Ectodermal cell (in vitro differentiated cells): ENCODE results near the gene STAC2.

ENCODE experiments used
- H3K27ac ChIP-seq: 2 replicates; pipeline ENCODE4 v1.7.0; 2013; ENCODE audit warnings: mild to moderate bottlenecking, low read depth, low read length; ENCODE audit not compliant: insufficient read depth, poor library complexity, severe bottlenecking
- H3K27me3 ChIP-seq: 2 replicates; pipeline ENCODE4 v1.7.0; 2013; ENCODE audit warnings: mild to moderate bottlenecking, low read length; ENCODE audit not compliant: insufficient read depth, control insufficient read depth, poor library complexity, severe bottlenecking
- H3K36me3 ChIP-seq: one replicate; pipeline ENCODE4 v1.7.0; 2013; ENCODE audit warnings: low read length; ENCODE audit not compliant: control insufficient read depth, insufficient read depth
- H3K4me1 ChIP-seq: one replicate; pipeline ENCODE4 v1.7.0; 2013; ENCODE audit warnings: low read length; ENCODE audit not compliant: control insufficient read depth, insufficient read depth
- H3K4me3 ChIP-seq: 2 replicates; pipeline ENCODE4 v1.7.0; 2013; ENCODE audit warnings: low read depth, low read length, control low read depth; ENCODE audit not compliant: insufficient read depth
- H3K9me3 ChIP-seq: 2 replicates; pipeline ENCODE4 v1.7.0; 2013; ENCODE audit warnings: mild to moderate bottlenecking, low read length, moderate library complexity; ENCODE audit not compliant: control insufficient read depth
- WGBS, 2 experiments: methylation state at CpG; one replicate each; pipeline ENCODE4 v1.1.7; 2013; ENCODE audit warnings: missing lambda C conversion rate in 2 of 2; 5-methylcytosine and 5-hydroxymethylcytosine counted together

Gene STAC2

GRCh38 chr17:39223907-39224777, 1.6 kb downstream of the STAC2 start:
- H3K9me3 ChIP-seq, result no peaks in the 10 kb centered on the region
- H3K36me3 ChIP-seq, result no peaks in the 10 kb centered on the region
- H3K4me3 ChIP-seq, result no peak overlapping the region
- peaks cover 9% of the 10 kb centered on the region for H3K4me1 ChIP-seq
- no peak overlapping the region for H3K27ac ChIP-seq
- H3K27me3 ChIP-seq, result peaks cover 63% of the 10 kb centered on the region
- WGBS, 2 experiments, result 16 to 19% methylated on average over 33 of the region's 33 CpGs

GRCh38 chr17:39222866-39223834, 2.6 kb downstream of the STAC2 start:
- peaks cover 73% of the 10 kb centered on the region for H3K27me3 ChIP-seq
- H3K27ac ChIP-seq, result no peak overlapping the region
- H3K36me3 ChIP-seq, result no peaks in the 10 kb centered on the region
- peaks cover 9% of the 10 kb centered on the region for H3K4me1 ChIP-seq
- WGBS, 2 experiments, result 83 to 87% methylated on average over 9 of the region's 9 CpGs
- no peak overlapping the region for H3K4me3 ChIP-seq
- no peaks in the 10 kb centered on the region for H3K9me3 ChIP-seq

- no peaks in the 10 kb centered on the region for H3K36me3 ChIP-seq
- H3K9me3 ChIP-seq, result no peaks in the 10 kb centered on the region
- H3K4me1 ChIP-seq, result peaks cover 9% of the 10 kb centered on the region
- 90 to 92% methylated on average over 7 of the region's 7 CpGs for WGBS, 2 experiments
- H3K4me3 ChIP-seq, result no peak overlapping the region
- no peak overlapping the region for H3K27ac ChIP-seq
- peaks cover 83% of the 10 kb centered on the region for H3K27me3 ChIP-seq
Observed at GRCh38 chr17:39222151-39222550, 3.6 kb downstream of the STAC2 start.

- no peak overlapping the region for H3K27ac ChIP-seq
- H3K4me1 ChIP-seq, result peaks cover 9% of the 10 kb centered on the region
- WGBS, 2 experiments, result 90 to 92% methylated on average over 6 of the region's 6 CpGs
- no peaks in the 10 kb centered on the region for H3K36me3 ChIP-seq
- no peaks in the 10 kb centered on the region for H3K9me3 ChIP-seq
- no peak overlapping the region for H3K4me3 ChIP-seq
- peaks cover 85% of the 10 kb centered on the region for H3K27me3 ChIP-seq
Observed at GRCh38 chr17:39221572-39221971, 4.2 kb downstream of the STAC2 start.

- peaks cover 67% of the 10 kb centered on the region for H3K27me3 ChIP-seq
- H3K9me3 ChIP-seq, result no peaks in the 10 kb centered on the region
- 80 to 83% methylated on average over 8 of the region's 8 CpGs for WGBS, 2 experiments
- no peak overlapping the region for H3K4me3 ChIP-seq
- H3K4me1 ChIP-seq, result peaks cover 5% of the 10 kb centered on the region
- no peak overlapping the region for H3K27ac ChIP-seq
- H3K36me3 ChIP-seq, result no peaks in the 10 kb centered on the region
Observed at GRCh38 chr17:39219647-39220154, 6.0 kb downstream of the STAC2 start.

GRCh38 chr17:39218906-39219305, 6.8 kb downstream of the STAC2 start:
- Histone ChIP-seq H3K27ac (no peak overlapping the region), H3K9me3 (no peaks in the 10 kb centered on the region), H3K4me3 (no peak overlapping the region), H3K27me3 (peaks cover 59% of the 10 kb centered on the region), H3K36me3 (no peaks in the 10 kb centered on the region), H3K4me1 (no peaks in the 10 kb centered on the region)
- 81 to 82% methylated on average over 8 of the region's 8 CpGs for WGBS, 2 experiments

- Histone ChIP-seq H3K36me3 (no peaks in the 10 kb centered on the region), H3K4me1 (no peaks in the 10 kb centered on the region), H3K27me3 (peaks cover 49% of the 10 kb centered on the region), H3K27ac (no peak overlapping the region), H3K9me3 (no peaks in the 10 kb centered on the region), H3K4me3 (no peak overlapping the region)
- 33 to 34% methylated on average over 24 of the region's 24 CpGs for WGBS, 2 experiments
Observed at GRCh38 chr17:39217734-39218369, 7.9 kb downstream of the STAC2 start.

- no peaks in the 10 kb centered on the region for H3K9me3 ChIP-seq
- H3K27ac ChIP-seq, result no peak overlapping the region
- H3K4me1 ChIP-seq, result peaks cover 16% of the 10 kb centered on the region
- H3K4me3 ChIP-seq, result no peak overlapping the region
- H3K27me3 ChIP-seq, result peaks cover 41% of the 10 kb centered on the region
- 72 to 75% methylated on average over 9 of the region's 9 CpGs for WGBS, 2 experiments
- no peaks in the 10 kb centered on the region for H3K36me3 ChIP-seq
Observed at GRCh38 chr17:39213852-39214251, 11.9 kb downstream of the STAC2 start.

GRCh38 chr17:39212841-39213480, 12.8 kb downstream of the STAC2 start:
- Histone ChIP-seq H3K4me3 (no peak overlapping the region), H3K27ac (no peak overlapping the region), H3K4me1 (peaks cover 22% of the 10 kb centered on the region), H3K36me3 (no peaks in the 10 kb centered on the region), H3K27me3 (peaks cover 35% of the 10 kb centered on the region), H3K9me3 (no peaks in the 10 kb centered on the region)
- 70 to 74% methylated on average over 16 of the region's 16 CpGs for WGBS, 2 experiments
